A673 (cell line): ENCODE measurements around the gene FCN2. TPM values are rescaled to one million over a fixed set of nuclear protein-coding genes. Genes with fewer than 3 reads are reported as not detected.

Experiments
- BruUV-seq: library from RNA; stranded (reverse); fragments of 400-500 nt; replicated peaks from 2 replicates; lab custom pipeline; 2021; lab: Mats Ljungman, UMichigan
- CTCF ChIA-PET: fragments of 300-600 bp; sonication (Branson Sonifier 250); formaldehyde crosslinking; loops from one replicate; lab custom pipeline; 2022; ENCODE audit warnings: antibody characterized with exemption; lab: Charles Lee
- POLR2A ChIA-PET: fragments of 300-600 bp; sonication (Branson Sonifier 250); formaldehyde crosslinking; loops from one replicate; lab custom pipeline; 2022; ENCODE audit warnings: antibody characterized with exemption; ENCODE audit not compliant: low non-redundant PET; lab: Charles Lee
- DNase-seq: peaks from one replicate; pipeline ENCODE4 v3.0.0-alpha.2; 2015; ENCODE audit warnings: low spot score
- H3K27ac ChIP-seq: fragments of 200-600 bp; sonication (generic); 2 replicates; pipeline ENCODE4 v1.5.1; 2016; ENCODE audit warnings: mixed run types, low read depth, mild to moderate bottlenecking, mixed read lengths, antibody characterized with exemption, low read length; ENCODE audit not compliant: poor library complexity, severe bottlenecking
- H3K27me3 ChIP-seq: fragments of 200-600 bp; sonication (generic); replicated peaks from 2 replicates; pipeline ENCODE4 v1.6.1; 2017; ENCODE audit warnings: mixed run types, low read depth, mild to moderate bottlenecking, mixed read lengths, antibody characterized with exemption, low read length; ENCODE audit not compliant: insufficient read depth, poor library complexity
- H3K36me3 ChIP-seq: fragments of 200-600 bp; sonication (generic); 2 replicates; pipeline ENCODE4 v1.6.1; 2016; ENCODE audit warnings: mixed run types, mild to moderate bottlenecking, mixed read lengths, antibody characterized with exemption, low read length; ENCODE audit not compliant: insufficient read depth, poor library complexity, severe bottlenecking
- H3K4me1 ChIP-seq: fragments of 200-600 bp; sonication (generic); 2 replicates; pipeline ENCODE4 v1.6.1; 2017; ENCODE audit warnings: mixed run types, mild to moderate bottlenecking, mixed read lengths, antibody characterized with exemption, low read length; ENCODE audit not compliant: insufficient read depth, poor library complexity, severe bottlenecking
- H3K4me3 ChIP-seq: fragments of 200-600 bp; sonication (generic); 2 replicates; pipeline ENCODE4 v1.5.1; 2016; ENCODE audit warnings: low read depth, mixed run types, mild to moderate bottlenecking, mixed read lengths, low read length; ENCODE audit not compliant: poor library complexity, severe bottlenecking
- H3K9me3 ChIP-seq: fragments of 200-600 bp; sonication (generic); 2 replicates; pipeline ENCODE4 v1.6.1; 2016; ENCODE audit warnings: mixed run types, low read depth, mild to moderate bottlenecking, mixed read lengths, antibody characterized with exemption, low read length; ENCODE audit not compliant: poor library complexity, severe bottlenecking
- CTCF ChIP-seq: fragments of 300-800, 200-600 bp; sonication (generic); conservative IDR thresholded peaks from 2 replicates; pipeline ENCODE4 v1.5.1; 2017; ENCODE audit warnings: low read depth, mild to moderate bottlenecking, antibody characterized with exemption, low read length, moderate library complexity, mixed read lengths
- EZH2 ChIP-seq: fragments of 200-600 bp; sonication (generic); IDR thresholded peaks from 2 replicates; pipeline ENCODE4 v1.6.1; 2017; ENCODE audit warnings: borderline replicate concordance, low read depth, mild to moderate bottlenecking, mixed read lengths, antibody characterized with exemption, low read length; ENCODE audit not compliant: poor library complexity, severe bottlenecking
- intact Hi-C: fragments of 100-400 bp; cut with micrococcal nuclease; formaldehyde crosslinking; loops from one replicate; pipeline ENCODE4 v1.10.0; 2022; ENCODE audit not compliant: unreplicated experiment
- total RNA-seq: library from RNA; stranded (reverse); gene quantifications from 2 replicates; pipeline ENCODE4 v1.2.3, GENCODE V29; 2021

Gene FCN2
- total RNA-seq, 1 experiment from 2014 or later: not detected

- H3K27ac ChIP-seq: no peak overlapping the region
- no peaks in the 10 kb centered on the region for H3K4me1 ChIP-seq
- no peak overlapping the region for H3K4me3 ChIP-seq
- H3K9me3 ChIP-seq: no peaks in the 10 kb centered on the region
- POLR2A ChIA-PET: no interaction called here
- CTCF ChIA-PET: no interaction called here
- no TSS peak for BruUV-seq
- DNase-seq: no peak
- TF ChIP-seq CTCF (no peak), EZH2 (no peak)
- no peaks in the 10 kb centered on the region for H3K36me3 ChIP-seq
- intact Hi-C loops: no loop called here
- no peaks in the 10 kb centered on the region for H3K27me3 ChIP-seq
Observed at GRCh38 chr9:134872482-134873231, 8.0 kb upstream of the FCN2 start.

GRCh38 chr9:134875371-134875770 lies 5.2 kb upstream of the FCN2 start:
- Histone ChIP-seq H3K27me3 (no peaks in the 10 kb centered on the region), H3K27ac (no peak overlapping the region), H3K4me3 (no peak overlapping the region), H3K9me3 (no peaks in the 10 kb centered on the region), H3K4me1 (no peaks in the 10 kb centered on the region), H3K36me3 (no peaks in the 10 kb centered on the region)
- intact Hi-C loops: no loop called here
- POLR2A ChIA-PET: no interaction called here
- BruUV-seq: no TSS peak
- no peak for DNase-seq
- CTCF ChIA-PET: no interaction called here
- TF ChIP-seq CTCF (no peak), EZH2 (no peak)

GRCh38 chr9:134877541-134877940 lies 3.1 kb upstream of the FCN2 start:
- Histone ChIP-seq H3K4me3 (no peak overlapping the region), H3K36me3 (no peaks in the 10 kb centered on the region), H3K27ac (no peak overlapping the region), H3K4me1 (no peaks in the 10 kb centered on the region), H3K27me3 (no peaks in the 10 kb centered on the region), H3K9me3 (no peaks in the 10 kb centered on the region)
- no TSS peak for BruUV-seq
- intact Hi-C loops: no loop called here
- no peak for DNase-seq
- TF ChIP-seq CTCF (no peak), EZH2 (no peak)
- ChIA-PET POLR2A (no interaction called here), CTCF (no interaction called here)
